Measurements from ENCODE around the gene CSGALNACT2. TPM values are rescaled to one million over a fixed set of nuclear protein-coding genes. Genes with fewer than 3 reads are reported as not detected.

The CSGALNACT2 gene
- total and polyA plus RNA-seq, 7 donors: 10.2 to 33.1 (median 18.9) TPM

DNA sequence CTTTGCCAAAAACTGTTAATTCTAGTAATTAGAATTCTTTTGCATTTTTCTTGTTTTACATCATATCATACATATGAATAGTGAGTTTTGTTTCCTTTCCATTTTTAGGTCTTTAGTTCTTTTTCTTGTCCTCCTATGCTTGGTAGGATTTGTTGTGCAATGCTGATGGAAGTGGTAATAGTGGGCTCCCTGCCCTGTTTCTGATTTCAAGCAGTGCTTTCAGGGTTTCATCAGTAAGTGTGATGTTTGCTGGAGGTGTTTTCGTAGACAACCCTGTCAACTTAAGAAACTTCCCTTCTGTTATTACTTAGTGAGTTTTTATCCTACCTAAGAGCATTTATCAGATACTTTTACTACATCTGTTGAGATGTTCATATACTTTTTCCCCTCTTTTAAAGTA, 50.5 kb downstream of the CSGALNACT2 start:
- 93 to 100% (median 95%) methylated on average over 1 of the region's 1 CpG for WGBS, 3 donors
- DNase-seq (no peak), ATAC-seq (no peak)
- Histone ChIP-seq H3K36me3 (ENCODE audit: insufficient read depth in 1 of 2, low read depth in 1 of 2) (peaks cover under 1 to 30% of the 10 kb centered on the region in 2 donors), H3K4me1 (no peaks in the 10 kb centered on the region), H3K4me3 (no peak overlapping the region), H3K27ac (no peak overlapping the region), H3K9me3 (no peaks in the 10 kb centered on the region), H3K27me3 (ENCODE audit: insufficient read depth in 3 of 3, low read length in 2 of 3) (no peaks in the 10 kb centered on the region)
- intact Hi-C loops (cut with DNase I): no loop called here
- TF ChIP-seq, protein P1, sequence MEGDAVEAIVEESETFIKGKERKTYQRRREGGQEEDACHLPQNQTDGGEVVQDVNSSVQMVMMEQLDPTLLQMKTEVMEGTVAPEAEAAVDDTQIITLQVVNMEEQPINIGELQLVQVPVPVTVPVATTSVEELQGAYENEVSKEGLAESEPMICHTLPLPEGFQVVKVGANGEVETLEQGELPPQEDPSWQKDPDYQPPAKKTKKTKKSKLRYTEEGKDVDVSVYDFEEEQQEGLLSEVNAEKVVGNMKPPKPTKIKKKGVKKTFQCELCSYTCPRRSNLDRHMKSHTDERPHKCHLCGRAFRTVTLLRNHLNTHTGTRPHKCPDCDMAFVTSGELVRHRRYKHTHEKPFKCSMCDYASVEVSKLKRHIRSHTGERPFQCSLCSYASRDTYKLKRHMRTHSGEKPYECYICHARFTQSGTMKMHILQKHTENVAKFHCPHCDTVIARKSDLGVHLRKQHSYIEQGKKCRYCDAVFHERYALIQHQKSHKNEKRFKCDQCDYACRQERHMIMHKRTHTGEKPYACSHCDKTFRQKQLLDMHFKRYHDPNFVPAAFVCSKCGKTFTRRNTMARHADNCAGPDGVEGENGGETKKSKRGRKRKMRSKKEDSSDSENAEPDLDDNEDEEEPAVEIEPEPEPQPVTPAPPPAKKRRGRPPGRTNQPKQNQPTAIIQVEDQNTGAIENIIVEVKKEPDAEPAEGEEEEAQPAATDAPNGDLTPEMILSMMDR (IDR thresholded peaks at IDR 0.05): no peak

DNA sequence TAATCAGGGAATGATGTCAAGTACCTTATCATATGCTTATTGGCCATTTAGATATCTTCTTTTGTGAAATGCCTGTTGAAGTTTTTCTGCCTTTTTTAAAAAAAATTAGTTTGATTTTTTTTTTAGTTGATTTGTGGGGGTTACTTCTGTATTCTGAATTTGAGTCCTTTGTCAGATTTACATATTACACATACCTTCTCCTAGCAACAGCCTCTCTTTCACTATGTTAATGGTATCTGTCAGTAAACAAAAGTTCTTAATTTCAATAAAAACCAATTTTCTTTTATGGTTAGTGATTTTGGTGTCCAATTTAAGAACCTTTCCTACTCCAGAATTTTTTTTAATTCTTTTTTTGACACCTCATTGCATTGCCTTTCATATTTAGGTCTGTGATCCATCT, 52.0 kb downstream of the CSGALNACT2 start:
- intact Hi-C loops (cut with DNase I): no loop called here
- H3K27me3 ChIP-seq (ENCODE audit: insufficient read depth in 3 of 3, low read length in 2 of 3): no peaks in the 10 kb centered on the region
- H3K4me1 ChIP-seq: no peaks in the 10 kb centered on the region
- no peaks in the 10 kb centered on the region for H3K9me3 ChIP-seq
- no peak for ATAC-seq
- no peak overlapping the region for H3K27ac ChIP-seq
- TF ChIP-seq, protein P1 (IDR thresholded peaks at IDR 0.05): no peak
- no peak for DNase-seq
- H3K36me3 ChIP-seq (ENCODE audit: insufficient read depth in 1 of 2, low read depth in 1 of 2): peaks cover 0 to 16% of the 10 kb centered on the region in 2 donors
- H3K4me3 ChIP-seq: no peak overlapping the region

- Histone ChIP-seq H3K4me1 (no peaks in the 10 kb centered on the region), H3K27ac (no peak overlapping the region), H3K27me3 (ENCODE audit: insufficient read depth in 3 of 3, low read length in 2 of 3) (no peaks in the 10 kb centered on the region), H3K4me3 (no peak overlapping the region), H3K9me3 (no peaks in the 10 kb centered on the region), H3K36me3 (ENCODE audit: insufficient read depth in 1 of 2, low read depth in 1 of 2) (peaks cover 0 to 15% of the 10 kb centered on the region in 2 donors)
- TF ChIP-seq, protein P1 (IDR thresholded peaks at IDR 0.05): no peak
- intact Hi-C loops (cut with DNase I): no loop called here
- no peak for ATAC-seq
- WGBS, 3 donors: 42 to 56% (median 52%) methylated on average over 3 of the region's 3 CpGs
- DNase-seq: no peak
Measured at GRCh38 chr10:43190775-43191174, 52.5 kb downstream of the CSGALNACT2 start.

DNA sequence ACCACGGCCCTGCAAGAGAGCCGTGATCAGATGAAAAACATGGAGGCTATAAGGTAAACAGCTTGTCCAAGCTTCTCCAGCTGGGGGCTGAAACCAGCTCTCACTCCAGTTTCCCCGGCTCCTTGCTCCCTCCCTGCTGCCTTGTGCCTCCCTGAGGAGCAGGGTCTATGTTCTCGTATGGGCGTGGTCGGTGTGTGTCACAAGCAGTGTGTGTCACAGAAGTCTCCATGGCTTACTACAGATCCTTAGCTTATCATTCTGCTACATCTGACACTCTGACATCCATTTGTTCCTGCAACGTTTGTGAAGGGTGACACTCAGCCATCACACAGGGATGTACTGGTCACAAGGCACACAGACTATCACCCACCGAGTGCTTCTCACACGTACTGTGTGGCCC, 54.6 kb downstream of the CSGALNACT2 start:
- Histone ChIP-seq H3K4me1 (no peaks in the 10 kb centered on the region), H3K4me3 (no peak overlapping the region), H3K27ac (no peak overlapping the region), H3K27me3 (ENCODE audit: insufficient read depth in 3 of 3, low read length in 2 of 3) (no peaks in the 10 kb centered on the region), H3K9me3 (no peaks in the 10 kb centered on the region), H3K36me3 (ENCODE audit: insufficient read depth in 1 of 2, low read depth in 1 of 2) (no peaks in the 10 kb centered on the region)
- WGBS, 3 donors: 78 to 87% (median 85%) methylated on average over 9 of the region's 9 CpGs
- intact Hi-C loops (cut with DNase I): no loop called here
- ATAC-seq (no peak), DNase-seq (no peak)
- TF ChIP-seq, protein P1 (IDR thresholded peaks at IDR 0.05): no peak

GRCh38 chr10:43193496-43194080, 55.3 kb downstream of the CSGALNACT2 start:
- intact Hi-C loops (cut with DNase I): no loop called here
- Histone ChIP-seq H3K27me3 (ENCODE audit: insufficient read depth in 3 of 3, low read length in 2 of 3) (no peaks in the 10 kb centered on the region), H3K36me3 (ENCODE audit: insufficient read depth in 1 of 2, low read depth in 1 of 2) (no peaks in the 10 kb centered on the region), H3K27ac (no peak overlapping the region), H3K9me3 (no peaks in the 10 kb centered on the region), H3K4me3 (no peak overlapping the region), H3K4me1 (no peaks in the 10 kb centered on the region)
- DNase-seq (peak in 1 of 2 donors; percentile 42), ATAC-seq (no peak)
- 70 to 74% (median 73%) methylated on average over 8 of the region's 8 CpGs for WGBS, 3 donors
- TF ChIP-seq, protein P1 (IDR thresholded peaks at IDR 0.05): no peak

All from psoas muscle (tissue), 8 donors.